ENCODE measurements around the gene BSCL2.
A peak's percentile ranks its signal among the peaks of the same experiment; 100 is the strongest.
"Not testable (repeated sequence)": the region's sequence is repeated elsewhere in the genome, so short reads cannot be mapped to it uniquely, and the experiment has no call there.

Gene BSCL2

DNA sequence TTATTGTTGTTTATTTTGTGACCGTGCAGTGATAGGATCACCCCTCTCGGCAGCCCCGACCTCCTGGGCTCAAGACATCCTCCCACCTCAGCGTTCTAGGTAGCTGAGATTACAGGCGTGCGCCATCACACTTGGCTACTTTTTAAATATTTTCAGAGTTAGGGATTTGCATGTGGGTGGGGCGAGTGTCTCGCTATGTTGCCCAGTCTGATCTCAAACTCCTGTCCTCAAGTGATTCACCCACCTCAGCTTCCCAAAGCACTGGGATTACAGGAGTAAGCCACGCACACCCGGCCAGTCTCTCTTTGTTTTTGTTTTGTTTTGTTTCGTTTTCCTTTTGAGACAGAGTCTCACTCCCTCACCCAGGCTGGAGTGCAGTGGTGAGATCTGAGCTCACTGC lies 52.9 kb downstream of the BSCL2 start:
- DNase-seq (ENCODE audit: low read depth): no peak

DNA sequence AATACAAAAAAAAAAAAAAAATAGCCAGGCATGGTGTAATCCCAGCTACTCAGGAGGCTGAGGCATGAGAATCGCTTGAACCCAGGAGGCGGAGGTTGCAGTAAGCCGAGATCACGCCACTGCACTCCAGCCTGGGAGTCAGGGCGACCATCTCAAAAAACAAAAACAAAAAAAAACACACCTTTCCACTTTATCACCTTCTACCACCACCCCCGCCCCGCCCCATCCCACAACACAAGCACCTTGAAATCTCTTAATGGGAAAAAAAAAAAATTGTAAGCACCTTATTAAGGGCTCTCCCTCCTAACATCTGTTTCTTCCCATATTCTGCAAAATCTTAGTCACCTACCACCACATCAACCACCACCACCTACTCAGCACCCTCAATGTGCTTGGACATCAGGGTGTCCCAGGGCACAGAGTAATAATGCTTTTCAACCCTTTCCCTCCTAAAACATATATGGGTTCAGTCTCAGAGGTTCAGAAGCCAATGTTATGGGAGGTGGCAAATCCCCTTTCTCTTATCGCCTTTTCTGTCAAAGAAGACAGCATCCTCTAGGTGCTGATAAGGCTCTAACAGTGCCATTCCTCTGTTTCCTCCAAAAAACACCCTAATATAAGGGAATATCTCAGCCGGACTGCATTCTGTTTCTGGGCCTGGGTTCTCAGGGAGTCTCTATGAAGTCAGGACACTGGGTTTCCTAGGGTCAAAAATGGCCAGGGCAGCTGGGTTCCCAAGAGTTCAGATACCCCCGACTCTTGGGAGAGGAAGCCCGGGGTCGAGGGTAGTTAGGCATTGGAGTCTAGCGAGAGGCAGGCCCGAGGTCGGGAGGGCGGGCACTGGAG lies 54.8 kb downstream of the BSCL2 start:
- DNase-seq (ENCODE audit: low read depth): peak; percentile 37

DNA sequence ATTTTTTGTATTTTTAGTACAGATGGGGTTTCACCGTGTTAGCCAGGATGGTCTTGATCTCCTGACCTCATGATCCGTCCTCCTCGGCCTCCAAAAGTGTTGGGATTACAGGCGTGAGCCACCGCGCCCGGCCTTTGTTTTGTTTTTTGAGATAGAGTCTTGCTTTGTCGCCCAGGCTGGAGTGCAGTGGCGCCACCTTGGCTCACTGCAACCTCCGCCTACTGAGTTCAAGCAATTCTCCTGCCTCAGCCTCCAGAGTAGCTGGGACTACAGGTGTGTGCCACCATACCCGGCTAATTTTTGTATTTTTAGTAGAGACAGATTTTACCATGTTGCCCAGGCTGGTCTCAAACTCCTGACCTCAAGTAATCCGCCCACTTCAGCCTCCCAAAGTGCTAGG lies 56.9 kb downstream of the BSCL2 start:
- not testable (repeated sequence) for DNase-seq (ENCODE audit: low read depth)

DNA sequence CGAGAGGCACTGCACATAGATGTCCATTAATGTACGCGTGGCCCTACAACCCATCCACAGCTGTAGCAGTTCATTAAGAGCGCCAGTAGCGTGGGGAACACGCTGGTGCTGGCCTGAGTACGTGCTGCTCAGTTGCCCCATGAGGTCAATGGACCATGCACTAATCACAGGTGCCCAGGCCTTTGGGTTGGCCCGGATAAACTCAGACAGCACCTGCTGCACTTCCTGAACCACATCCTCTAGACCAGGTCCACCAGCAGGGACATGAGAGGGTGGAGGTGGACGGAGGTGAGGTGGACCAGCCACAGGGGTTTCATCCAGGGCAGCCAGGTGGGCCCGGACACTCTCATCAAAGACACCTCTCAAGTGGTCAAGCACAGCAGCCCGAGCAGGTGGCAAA lies 57.7 kb downstream of the BSCL2 start:
- no peak for DNase-seq (ENCODE audit: low read depth)

DNA sequence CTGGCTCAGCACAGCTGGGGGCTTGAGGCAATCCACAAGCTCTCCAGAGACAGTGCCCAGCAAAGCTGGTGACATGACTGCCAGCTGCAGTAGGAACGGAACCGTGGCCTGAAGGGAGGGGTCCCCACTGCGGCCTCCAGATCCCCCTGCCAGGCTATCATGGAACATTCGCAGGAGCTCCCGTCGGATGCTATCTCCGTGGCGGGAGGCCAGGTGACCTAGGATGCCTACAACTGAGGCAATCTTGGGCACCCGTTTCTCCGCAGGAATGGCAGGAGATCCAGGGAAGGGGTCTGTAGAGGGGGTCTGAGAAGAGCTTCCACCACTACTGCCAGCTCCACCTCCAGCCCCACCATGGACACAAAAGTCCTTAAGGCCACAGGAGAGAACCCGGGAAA lies 58.3 kb downstream of the BSCL2 start:
- no peak for DNase-seq (ENCODE audit: low read depth)

DNA sequence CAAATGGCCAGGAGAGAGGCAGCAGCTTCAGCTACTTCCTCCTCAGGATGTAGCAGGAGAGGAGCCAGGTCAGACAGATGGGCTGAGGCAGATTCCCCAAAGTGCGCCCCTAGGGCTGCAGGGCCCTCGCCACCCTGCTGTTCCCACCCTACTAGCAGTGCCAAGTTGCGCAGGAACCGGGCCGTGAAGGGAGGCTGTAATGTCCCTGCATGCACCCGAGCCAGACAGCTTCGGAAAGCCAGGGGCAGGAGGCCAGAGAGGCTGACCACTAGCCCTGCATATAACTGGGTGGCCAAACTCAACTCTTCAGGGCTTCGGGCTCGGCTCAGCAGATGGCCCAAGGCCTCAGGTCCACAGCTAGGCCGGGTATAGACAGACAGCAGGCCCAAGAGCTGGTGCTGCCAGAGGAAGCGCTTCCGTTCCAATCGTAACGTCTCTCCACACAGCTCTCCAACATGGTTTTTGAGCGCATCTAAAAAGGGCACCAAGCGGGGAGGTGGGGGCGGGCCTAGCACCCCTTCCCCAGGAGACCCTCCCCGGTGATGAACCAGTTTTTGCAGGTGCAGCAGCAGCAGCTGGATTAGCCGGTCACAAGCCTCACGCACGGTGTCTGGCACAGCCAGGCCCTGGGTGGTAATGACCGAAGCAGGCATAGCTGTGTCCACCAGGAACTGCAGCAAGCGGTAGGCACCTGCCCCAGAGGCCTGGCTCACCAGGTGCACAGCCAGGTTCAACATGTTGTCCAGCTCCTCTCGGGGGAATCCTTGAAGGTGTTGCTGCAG lies 58.8 kb downstream of the BSCL2 start:
- DNase-seq (ENCODE audit: low read depth): no peak

DNA sequence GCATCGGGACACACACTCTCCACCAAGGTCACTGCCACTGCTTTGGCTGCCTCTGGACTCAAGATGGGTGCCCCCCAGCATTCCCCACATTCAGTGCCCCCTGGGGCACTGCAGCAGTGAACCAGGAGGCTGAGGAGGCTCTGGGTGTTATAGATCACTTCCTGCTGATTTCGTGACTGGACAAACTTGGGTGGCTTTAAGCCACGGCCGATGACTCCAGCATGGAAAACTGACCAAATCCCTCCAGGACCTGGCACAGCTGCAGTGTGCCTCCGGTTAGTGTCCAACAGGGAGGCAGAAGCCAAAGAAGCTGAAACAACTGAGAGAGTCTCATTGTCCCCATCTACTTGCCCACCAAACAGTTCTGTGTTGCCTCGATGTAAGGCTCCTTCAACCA lies 59.6 kb downstream of the BSCL2 start:
- no peak for DNase-seq (ENCODE audit: low read depth)

DNA sequence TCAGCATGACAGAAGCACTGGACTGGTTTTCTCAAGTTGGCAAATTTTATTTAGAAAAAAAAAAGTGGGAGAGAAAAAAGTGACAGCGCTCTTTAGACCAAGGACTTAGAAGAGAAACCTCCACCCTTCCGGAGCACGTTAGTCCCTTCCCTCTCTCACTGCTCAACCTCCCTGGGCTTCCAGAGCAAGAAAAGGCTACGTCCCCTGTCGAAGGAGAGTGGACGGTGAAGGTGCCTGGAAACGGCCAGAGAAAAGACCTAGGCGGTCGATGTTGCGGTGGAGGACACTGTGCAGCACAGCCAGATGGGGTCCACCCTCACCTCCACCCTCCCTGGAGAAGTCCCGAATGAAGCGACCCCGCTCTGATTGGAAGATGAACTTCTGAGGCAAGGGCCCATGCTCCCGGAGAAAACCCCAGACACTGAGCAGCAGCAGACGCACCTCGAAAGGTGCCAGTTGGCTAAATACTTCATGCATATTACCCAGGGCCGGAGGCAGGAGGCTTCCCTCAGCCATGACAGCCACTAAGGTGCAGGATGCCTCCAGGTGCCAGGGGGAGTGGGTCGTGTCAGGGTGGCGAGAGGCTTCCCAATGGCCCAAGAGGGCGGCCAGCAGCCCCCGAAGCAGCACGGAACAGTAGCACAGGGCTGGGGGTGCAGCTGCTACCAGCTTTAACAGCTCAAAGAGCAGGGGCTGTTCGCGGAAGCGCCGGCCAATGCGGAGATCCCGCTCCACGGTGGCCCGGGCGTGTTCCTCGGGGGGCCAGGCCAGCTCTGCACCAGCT lies 60.2 kb downstream of the BSCL2 start:
- DNase-seq (ENCODE audit: low read depth): no peak

DNA sequence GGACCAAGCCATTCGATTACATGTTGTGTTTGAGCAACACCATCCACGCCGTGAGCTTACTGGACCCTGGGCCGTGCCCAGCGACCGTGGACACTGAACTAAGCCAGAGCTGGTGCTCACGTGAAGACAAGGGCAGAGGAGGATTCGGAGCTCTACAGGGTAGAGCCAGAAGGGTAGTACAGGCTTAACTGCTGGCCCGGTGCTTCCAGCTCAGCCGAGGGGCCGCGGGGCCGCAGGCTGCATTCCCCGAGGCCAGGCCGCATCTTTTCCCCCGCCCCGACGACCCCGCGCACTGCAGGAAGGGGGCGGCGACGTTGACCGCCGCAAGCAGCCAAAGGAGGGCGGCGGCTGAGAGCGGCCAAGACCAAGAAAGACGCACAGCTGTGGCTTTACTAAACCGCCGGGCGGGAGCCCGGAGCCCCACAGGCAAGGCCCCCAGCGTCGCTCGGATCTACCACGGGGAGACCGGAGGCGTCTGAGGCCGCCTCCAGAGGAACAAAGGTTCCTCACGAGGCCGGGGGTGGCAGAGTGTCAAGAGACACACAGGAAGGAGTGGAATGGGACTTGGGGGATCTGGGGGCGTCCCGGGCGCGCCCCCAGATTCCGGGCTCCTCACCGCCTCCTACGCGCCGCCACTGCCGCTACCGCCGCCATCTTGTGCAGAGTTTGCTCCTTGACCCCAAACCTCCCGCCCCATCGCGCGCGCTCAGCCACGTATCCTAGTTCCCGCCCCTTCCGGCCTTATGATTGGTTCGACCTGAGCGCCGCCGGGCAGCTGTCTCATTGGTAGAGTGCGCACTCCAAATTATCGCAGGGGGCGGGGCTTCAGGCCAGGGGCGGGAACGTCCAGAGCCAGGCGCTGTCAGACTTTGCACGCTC lies 61.0 kb downstream of the BSCL2 start, which contains the start of gene GANAB:
TSS of gene GANAB (minus strand) at position 668 of the 879 bp plus-strand sequence. CDS start at position 654, 14 bp downstream.
- DNase-seq (ENCODE audit: low read depth): peak; percentile 99

DNA sequence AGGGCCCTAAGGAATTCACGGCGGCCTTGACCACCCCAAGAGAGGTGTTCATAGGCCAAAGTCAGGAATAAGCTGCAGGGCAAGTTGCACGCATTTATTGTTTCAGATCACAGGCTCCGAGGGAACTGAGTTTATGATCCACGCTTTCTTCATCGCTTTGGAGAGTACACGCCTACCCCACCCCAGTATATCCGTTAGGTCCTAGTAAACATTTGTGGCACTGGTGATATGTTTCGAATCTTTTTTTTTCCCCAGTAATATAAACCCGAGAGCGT lies 61.6 kb downstream of the BSCL2 start:
- peak; percentile 26 for DNase-seq (ENCODE audit: low read depth)

DNA sequence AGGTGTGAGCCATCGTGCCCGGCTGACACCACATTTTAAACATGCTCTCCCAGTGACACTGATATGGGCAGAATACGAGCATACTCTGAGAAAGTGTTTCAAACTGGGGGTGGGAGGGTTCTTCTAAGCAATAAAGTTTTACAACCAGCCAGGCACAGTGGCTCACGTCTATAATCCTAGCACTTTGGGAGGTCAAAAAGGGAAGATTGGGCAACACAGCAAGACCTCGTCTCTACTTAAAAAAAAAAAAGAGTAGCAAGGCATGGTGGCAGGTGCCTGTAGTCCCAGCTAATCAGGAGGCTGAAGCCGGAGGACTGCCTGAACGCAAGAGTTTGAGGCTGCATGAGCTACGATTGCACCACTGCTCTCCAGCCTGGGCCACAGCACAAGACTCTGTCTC lies 63.0 kb downstream of the BSCL2 start:
- no peak for DNase-seq (ENCODE audit: low read depth)
